Mesendoderm (in vitro differentiated cells): ENCODE data around the gene C5orf24.
"Not testable (repeated sequence)": the region's sequence is repeated elsewhere in the genome, so short reads cannot be mapped to it uniquely, and the experiment has no call there.

ENCODE experiments used
- DNase-seq: peaks from one replicate; pipeline ENCODE4 v3.0.0; 2013
- H2AK5ac ChIP-seq: 2 replicates; pipeline ENCODE4 v1.6.1; 2013; ENCODE audit warnings: low read length, inconsistent platforms
- H2BK120ac ChIP-seq: 2 replicates; pipeline ENCODE4 v1.6.1; 2013; ENCODE audit warnings: low read depth, mild to moderate bottlenecking, low read length, moderate library complexity, mixed read lengths
- H2BK15ac ChIP-seq: replicated peaks from 2 replicates; pipeline ENCODE4 v1.6.1; 2013; ENCODE audit warnings: low read depth, mild to moderate bottlenecking, moderate library complexity
- H2BK5ac ChIP-seq: 2 replicates; pipeline ENCODE4 v1.6.1; 2013; ENCODE audit warnings: low read length, inconsistent platforms
- H3K18ac ChIP-seq: 2 replicates; pipeline ENCODE4 v1.6.1; 2013; ENCODE audit warnings: mild to moderate bottlenecking, low read length, mixed read lengths
- H3K23ac ChIP-seq: one replicate; pipeline ENCODE4 v1.6.1; 2013; ENCODE audit warnings: low read length
- H3K27ac ChIP-seq: 2 replicates; pipeline ENCODE4 v1.5.1; 2013; ENCODE audit warnings: low read depth, mild to moderate bottlenecking, inconsistent platforms, low read length, moderate library complexity
- H3K27me3 ChIP-seq: 2 replicates; pipeline ENCODE4 v1.6.1; 2013; ENCODE audit warnings: low read length, control low read depth, mild to moderate bottlenecking, inconsistent platforms; ENCODE audit not compliant: insufficient read depth, poor library complexity
- H3K36me3 ChIP-seq: 2 replicates; pipeline ENCODE4 v1.6.1; 2013; ENCODE audit warnings: low read length, inconsistent platforms; ENCODE audit not compliant: control insufficient read depth, insufficient read depth
- H3K4ac ChIP-seq: one replicate; pipeline ENCODE4 v1.6.1; 2013; ENCODE audit warnings: low read depth, mild to moderate bottlenecking, low read length, moderate library complexity
- H3K4me1 ChIP-seq: 2 replicates; pipeline ENCODE4 v1.6.1; 2013; ENCODE audit warnings: low read depth, low read length, inconsistent platforms; ENCODE audit not compliant: control insufficient read depth
- H3K4me2 ChIP-seq: 2 replicates; pipeline ENCODE4 v1.6.1; 2013; ENCODE audit warnings: low read length
- H3K4me3 ChIP-seq: 2 replicates; pipeline ENCODE4 v1.5.1; 2013; ENCODE audit warnings: mild to moderate bottlenecking, low read length
- H3K56ac ChIP-seq: one replicate; pipeline ENCODE4 v1.6.1; 2013; ENCODE audit warnings: low read length
- H3K79me1 ChIP-seq: 2 replicates; pipeline ENCODE4 v1.6.1; 2013; ENCODE audit warnings: low read length, inconsistent platforms
- H3K79me2 ChIP-seq: 2 replicates; pipeline ENCODE4 v1.6.1; 2013; ENCODE audit warnings: mild to moderate bottlenecking, low read length; ENCODE audit not compliant: control insufficient read depth, insufficient read depth
- H3K9ac ChIP-seq: 2 replicates; pipeline ENCODE4 v1.6.1; 2013; ENCODE audit warnings: low read length, inconsistent platforms
- H4K5ac ChIP-seq: one replicate; pipeline ENCODE4 v1.6.1; 2013; ENCODE audit warnings: low read length
- H4K8ac ChIP-seq: one replicate; pipeline ENCODE4 v1.6.1; 2013; ENCODE audit warnings: low read depth, mild to moderate bottlenecking, control low read depth, low read length, moderate library complexity
- WGBS: extraction: QIAGEN DNeasy Blood & Tissue Kit; methylation state at CpG from one replicate; pipeline ENCODE4 v1.1.7; 2013; ENCODE audit warnings: low lambda C conversion rate, missing lambda C conversion rate; ENCODE audit not compliant: insufficient coverage; ENCODE audit errors: extremely low coverage; 5-methylcytosine and 5-hydroxymethylcytosine counted together

The C5orf24 gene

DNA sequence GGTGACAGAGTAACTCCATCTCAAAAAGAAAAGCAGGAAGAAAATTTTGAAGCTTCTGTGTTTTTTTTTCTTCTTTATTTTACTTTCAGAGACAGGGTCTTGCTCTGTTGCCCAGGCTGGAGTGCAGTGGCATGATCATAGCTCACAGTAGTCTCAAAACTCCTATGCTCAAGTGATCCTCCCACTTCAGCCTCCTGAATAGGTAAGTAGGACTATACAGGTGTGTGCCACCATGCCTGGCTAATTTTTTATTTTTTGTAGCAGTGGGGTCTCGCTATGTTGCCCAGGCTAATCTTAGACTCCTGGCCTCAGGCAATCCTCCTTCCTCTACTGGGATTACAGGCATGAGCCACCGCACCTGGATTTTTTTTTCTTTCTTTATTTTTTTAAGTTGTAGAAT, 10.1 kb upstream of the C5orf24 start:
- Histone ChIP-seq H4K5ac (no peak overlapping the region), H3K18ac (no peak overlapping the region), H3K4me2 (no peak overlapping the region), H3K79me2 (no peaks in the 10 kb centered on the region), H3K27ac (no peak overlapping the region), H2AK5ac (no peak overlapping the region), H2BK15ac (no peak overlapping the region), H4K8ac (no peak overlapping the region), H3K79me1 (no peaks in the 10 kb centered on the region), H3K4ac (no peak overlapping the region), H2BK120ac (no peak overlapping the region), H3K23ac (no peak overlapping the region), H3K4me1 (no peaks in the 10 kb centered on the region), H3K9ac (no peak overlapping the region), H3K36me3 (peaks cover 3% of the 10 kb centered on the region), H2BK5ac (no peak overlapping the region), H3K27me3 (no peaks in the 10 kb centered on the region), H3K4me3 (no peak overlapping the region), H3K56ac (no peak overlapping the region)
- no CpG with 5 or more reads among the region's 2 CpGs for WGBS
- DNase-seq, result no peak

DNA sequence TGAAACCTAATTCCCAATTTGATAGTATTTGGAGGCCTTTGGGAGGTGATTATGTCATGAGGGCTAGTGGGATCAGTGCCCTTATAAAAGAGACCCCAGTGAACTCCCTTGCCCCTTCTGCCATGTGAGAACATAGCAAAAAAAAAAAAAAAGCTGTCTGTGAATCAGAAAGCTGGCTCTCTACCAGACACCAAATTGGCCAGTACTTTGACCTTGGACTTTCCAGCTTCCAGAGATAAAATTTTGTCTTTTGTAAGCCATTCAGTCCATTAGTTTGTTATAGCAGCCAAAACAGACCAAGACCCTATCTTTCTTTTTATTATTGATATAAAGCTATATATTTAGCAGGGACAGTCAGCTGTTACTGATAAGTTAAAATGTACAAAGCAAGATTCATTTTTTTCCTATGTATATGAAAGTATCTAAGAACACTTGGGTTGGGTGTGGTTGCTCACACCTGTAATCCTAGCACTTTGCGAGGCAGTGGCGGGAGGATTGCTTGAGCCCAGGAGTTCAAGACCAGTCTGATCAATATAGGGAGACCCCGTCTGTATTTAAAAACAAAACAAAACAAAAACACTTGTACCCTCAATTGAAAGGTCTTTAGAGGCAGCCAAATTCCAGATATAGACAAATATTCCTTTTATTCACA, 8.1 kb upstream of the C5orf24 start:
- H2BK120ac ChIP-seq, result no peak overlapping the region
- no peaks in the 10 kb centered on the region for H3K27me3 ChIP-seq
- H3K27ac ChIP-seq, result no peak overlapping the region
- no peak overlapping the region for H3K4me3 ChIP-seq
- no peaks in the 10 kb centered on the region for H3K79me2 ChIP-seq
- H2BK15ac ChIP-seq, result no peak overlapping the region
- H3K23ac ChIP-seq, result no peak overlapping the region
- peaks cover 3% of the 10 kb centered on the region for H3K36me3 ChIP-seq
- no peak overlapping the region for H2BK5ac ChIP-seq
- no peak overlapping the region for H3K4ac ChIP-seq
- no peak overlapping the region for H4K5ac ChIP-seq
- H3K9ac ChIP-seq, result no peak overlapping the region
- no peak overlapping the region for H4K8ac ChIP-seq
- H3K79me1 ChIP-seq, result no peaks in the 10 kb centered on the region
- no peaks in the 10 kb centered on the region for H3K4me1 ChIP-seq
- no peak for DNase-seq
- no peak overlapping the region for H3K4me2 ChIP-seq
- no peak overlapping the region for H3K18ac ChIP-seq
- no peak overlapping the region for H2AK5ac ChIP-seq
- H3K56ac ChIP-seq, result no peak overlapping the region
- no CpG with 5 or more reads among the region's 3 CpGs for WGBS

DNA sequence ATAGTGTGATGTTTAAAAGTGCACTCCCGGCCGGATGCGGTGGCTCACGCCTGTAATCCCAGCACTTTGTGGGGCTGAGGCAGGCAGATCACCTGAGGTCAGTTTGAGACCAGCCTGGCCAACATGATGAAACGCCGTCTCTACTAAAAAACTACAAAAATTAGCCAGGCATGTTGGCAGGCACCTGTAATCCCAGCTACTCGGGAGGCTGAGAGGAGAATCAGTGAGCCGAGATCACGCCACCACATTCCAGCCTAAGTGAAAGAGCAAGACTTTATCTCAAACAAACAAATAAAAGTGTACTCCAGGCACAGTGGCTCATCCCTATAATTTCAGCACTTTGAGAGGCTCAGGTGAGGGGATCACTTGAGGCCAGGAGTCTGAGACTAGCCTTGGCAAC, 7.4 kb upstream of the C5orf24 start:
- not testable (repeated sequence) for H3K4me1 ChIP-seq, H3K27me3 ChIP-seq, H3K18ac ChIP-seq, DNase-seq, H4K8ac ChIP-seq, H3K79me2 ChIP-seq, H2BK120ac ChIP-seq, H4K5ac ChIP-seq, H2AK5ac ChIP-seq, H2BK5ac ChIP-seq, H3K79me1 ChIP-seq, H3K4me2 ChIP-seq, H3K23ac ChIP-seq, H3K9ac ChIP-seq, H3K4ac ChIP-seq, H3K36me3 ChIP-seq, H3K4me3 ChIP-seq, H3K56ac ChIP-seq, H3K27ac ChIP-seq, H2BK15ac ChIP-seq
- WGBS, result no CpG with 5 or more reads among the region's 9 CpGs

DNA sequence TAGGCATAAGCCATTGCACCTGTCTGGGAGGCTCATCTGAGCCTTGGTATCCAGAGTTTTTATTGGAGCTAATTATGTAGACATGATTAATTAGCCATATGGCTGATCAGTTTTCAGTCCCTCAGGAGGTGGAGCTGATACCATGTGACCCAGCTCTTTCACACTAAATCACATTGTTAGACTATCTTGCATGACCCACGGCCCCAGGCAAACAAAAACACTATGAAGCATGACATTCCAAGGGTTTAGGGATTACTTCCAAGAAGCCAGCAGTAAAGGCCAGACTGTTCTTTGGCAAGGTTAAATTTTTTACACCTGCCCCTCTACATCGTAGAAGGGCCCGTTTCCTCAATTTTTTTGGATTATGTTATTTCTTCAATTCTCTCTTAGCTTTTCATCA, 5.0 kb upstream of the C5orf24 start:
- no peaks in the 10 kb centered on the region for H3K4me1 ChIP-seq
- H3K56ac ChIP-seq, result no peak overlapping the region
- H3K27ac ChIP-seq, result peak overlapping the region; percentile 37
- H4K8ac ChIP-seq, result no peak overlapping the region
- DNase-seq, result peak; percentile 72
- no peaks in the 10 kb centered on the region for H3K79me2 ChIP-seq
- H3K79me1 ChIP-seq, result no peaks in the 10 kb centered on the region
- H3K36me3 ChIP-seq, result peaks cover 3% of the 10 kb centered on the region
- H2BK120ac ChIP-seq, result no peak overlapping the region
- WGBS, result no CpG with 5 or more reads among the region's 3 CpGs
- H2BK5ac ChIP-seq, result no peak overlapping the region
- H3K18ac ChIP-seq, result no peak overlapping the region
- H3K9ac ChIP-seq, result no peak overlapping the region
- no peak overlapping the region for H4K5ac ChIP-seq
- H2AK5ac ChIP-seq, result no peak overlapping the region
- H2BK15ac ChIP-seq, result no peak overlapping the region
- no peaks in the 10 kb centered on the region for H3K27me3 ChIP-seq
- H3K23ac ChIP-seq, result no peak overlapping the region
- no peak overlapping the region for H3K4me2 ChIP-seq
- H3K4ac ChIP-seq, result no peak overlapping the region
- no peak overlapping the region for H3K4me3 ChIP-seq

DNA sequence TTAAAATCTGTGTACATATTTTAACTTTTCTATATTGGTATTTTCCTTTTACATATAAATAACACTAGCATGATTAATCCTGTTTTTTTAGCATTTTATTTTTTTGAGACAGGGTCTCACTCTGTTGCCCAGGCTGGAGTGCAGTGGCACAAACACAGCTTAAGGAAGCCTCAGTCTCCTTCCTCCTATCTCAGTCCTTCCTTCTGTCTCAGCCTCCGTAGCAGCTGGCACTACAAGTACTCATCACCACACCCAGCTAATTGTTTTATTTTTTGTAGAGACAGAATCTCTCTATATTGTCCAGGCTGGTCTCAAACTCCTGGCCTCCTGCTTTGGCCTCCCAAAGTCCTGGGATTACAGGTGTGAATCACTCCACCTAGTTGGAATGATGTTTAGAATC, 1.5 kb upstream of the C5orf24 start:
- no peak overlapping the region for H3K9ac ChIP-seq
- no peak overlapping the region for H4K8ac ChIP-seq
- no peaks in the 10 kb centered on the region for H3K27me3 ChIP-seq
- peaks cover 3% of the 10 kb centered on the region for H3K79me1 ChIP-seq
- no peak overlapping the region for H2BK15ac ChIP-seq
- no peak overlapping the region for H2BK5ac ChIP-seq
- no peak overlapping the region for H4K5ac ChIP-seq
- no peak overlapping the region for H3K23ac ChIP-seq
- H3K18ac ChIP-seq, result no peak overlapping the region
- H3K4me2 ChIP-seq, result no peak overlapping the region
- no CpG with 5 or more reads among the region's 1 CpG for WGBS
- H3K79me2 ChIP-seq, result peaks cover 5% of the 10 kb centered on the region
- H3K27ac ChIP-seq, result no peak overlapping the region
- no peak overlapping the region for H2BK120ac ChIP-seq
- DNase-seq, result no peak
- H3K36me3 ChIP-seq, result peaks cover 3% of the 10 kb centered on the region
- no peaks in the 10 kb centered on the region for H3K4me1 ChIP-seq
- H3K4ac ChIP-seq, result no peak overlapping the region
- H2AK5ac ChIP-seq, result no peak overlapping the region
- no peak overlapping the region for H3K56ac ChIP-seq
- no peak overlapping the region for H3K4me3 ChIP-seq

DNA sequence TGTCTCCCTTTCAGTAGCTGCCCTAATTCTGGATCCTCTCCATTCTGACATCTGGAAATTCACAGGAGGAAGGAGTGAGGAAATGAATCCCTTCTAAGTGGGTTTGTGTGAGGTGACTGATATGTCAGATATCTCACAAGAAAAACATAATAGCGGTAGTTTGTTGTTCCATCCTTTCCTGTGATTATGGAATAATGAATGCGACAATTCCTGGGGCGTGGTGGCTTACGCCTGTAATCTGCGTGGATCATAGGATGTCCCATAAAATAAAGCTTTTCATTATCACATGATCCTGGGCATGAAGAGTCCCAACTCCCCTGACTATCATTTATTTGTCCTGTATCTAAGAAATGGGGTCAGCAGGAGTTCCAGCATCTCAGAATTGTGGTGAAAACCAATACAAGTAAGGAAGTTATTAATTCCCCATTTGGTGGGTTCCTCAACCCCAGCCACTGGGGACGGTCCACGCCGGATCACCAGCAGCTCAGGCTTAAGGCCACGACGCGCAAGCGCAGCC, 375 bp upstream of the C5orf24 start:
- H3K23ac ChIP-seq, result no peak overlapping the region
- no peak overlapping the region for H4K8ac ChIP-seq
- H3K4me2 ChIP-seq, result peak overlapping the region; percentile 22
- H3K79me2 ChIP-seq, result peaks cover 5% of the 10 kb centered on the region
- no peaks in the 10 kb centered on the region for H3K27me3 ChIP-seq
- H3K27ac ChIP-seq, result no peak overlapping the region
- DNase-seq, result peak; percentile 4
- no peak overlapping the region for H3K4ac ChIP-seq
- H4K5ac ChIP-seq, result peak overlapping the region; percentile 84
- no peak overlapping the region for H2BK15ac ChIP-seq
- no peak overlapping the region for H3K18ac ChIP-seq
- H3K4me3 ChIP-seq, result no peak overlapping the region
- H2BK120ac ChIP-seq, result no peak overlapping the region
- no CpG with 5 or more reads among the region's 12 CpGs for WGBS
- H3K56ac ChIP-seq, result peak overlapping the region; percentile 95
- H2AK5ac ChIP-seq, result no peak overlapping the region
- peaks cover 1% of the 10 kb centered on the region for H3K36me3 ChIP-seq
- H2BK5ac ChIP-seq, result no peak overlapping the region
- H3K9ac ChIP-seq, result peak overlapping the region; percentile 91
- H3K79me1 ChIP-seq, result peaks cover 3% of the 10 kb centered on the region
- H3K4me1 ChIP-seq, result no peaks in the 10 kb centered on the region
